Kidney epithelial cell (primary cell): ENCODE results near the gene CD37. TPM values are rescaled to one million over a fixed set of nuclear protein-coding genes. Genes with fewer than 3 reads are reported as not detected.
"Not testable (repeated sequence)": the region's sequence is repeated elsewhere in the genome, so short reads cannot be mapped to it uniquely, and the experiment has no call there.

Source experiments
- DNase-seq: peaks from one replicate; pipeline ENCODE4 v3.0.0-alpha.2; 2010; ENCODE audit warnings: low read depth
- H3K27me3 ChIP-seq: 2 replicates; pipeline ENCODE4 v1.6.0; 2011; ENCODE audit warnings: low read length; ENCODE audit not compliant: control insufficient read depth, insufficient read depth
- H3K36me3 ChIP-seq: 2 replicates; pipeline ENCODE4 v1.5.1; 2011; ENCODE audit warnings: low read length; ENCODE audit not compliant: control insufficient read depth, insufficient read depth
- H3K4me3 ChIP-seq: 2 replicates; pipeline ENCODE4 v1.5.1; 2011; ENCODE audit warnings: low read depth, mild to moderate bottlenecking, control low read depth, low read length
- CTCF ChIP-seq: IDR thresholded peaks from 2 replicates; pipeline ENCODE4 v1.5.1; 2011; ENCODE audit warnings: mild to moderate bottlenecking, moderate library complexity, low read length, control low read depth, inconsistent platforms; ENCODE audit not compliant: insufficient read depth, poor library complexity, severe bottlenecking
- total RNA-seq: library from RNA; depleted of rRNA; stranded (reverse); fragments of >200 nt; gene quantifications from 2 replicates; pipeline ENCODE4 v1.2.3, GENCODE V29; 2015

CD37 gene
- total RNA-seq, 1 donor from 2014 or later: not detected

GRCh38 chr19:49368711-49369358 is 33.6 kb downstream of the CD37 start:
- no peak overlapping the region for H3K4me3 ChIP-seq
- TF ChIP-seq CTCF: no peak
- no peaks in the 10 kb centered on the region for H3K27me3 ChIP-seq
- DNase-seq: no peak
- H3K36me3 ChIP-seq: no peaks in the 10 kb centered on the region

DNA sequence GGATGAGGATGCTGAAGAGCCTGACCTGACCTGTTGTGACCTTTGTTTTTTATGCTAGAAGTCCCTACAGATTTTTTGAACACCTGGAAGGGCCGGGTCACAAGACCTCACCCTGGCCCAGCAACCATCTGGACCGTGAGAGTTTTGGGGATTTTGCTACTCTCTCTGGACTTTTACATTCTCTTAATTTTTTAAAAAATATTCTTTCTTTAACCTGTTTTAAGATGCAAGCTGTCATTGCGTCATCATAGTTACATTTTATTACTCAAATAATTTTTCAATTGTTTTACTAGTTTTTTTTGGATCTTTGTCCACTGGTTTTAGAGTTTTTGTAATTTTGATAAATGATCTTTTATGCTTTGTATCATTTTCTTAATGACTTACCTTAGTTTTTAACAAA is 36.0 kb downstream of the CD37 start:
- H3K36me3 ChIP-seq: no peaks in the 10 kb centered on the region
- peaks cover 9% of the 10 kb centered on the region for H3K27me3 ChIP-seq
- TF ChIP-seq CTCF: no peak
- H3K4me3 ChIP-seq: no peak overlapping the region
- DNase-seq: no peak

DNA sequence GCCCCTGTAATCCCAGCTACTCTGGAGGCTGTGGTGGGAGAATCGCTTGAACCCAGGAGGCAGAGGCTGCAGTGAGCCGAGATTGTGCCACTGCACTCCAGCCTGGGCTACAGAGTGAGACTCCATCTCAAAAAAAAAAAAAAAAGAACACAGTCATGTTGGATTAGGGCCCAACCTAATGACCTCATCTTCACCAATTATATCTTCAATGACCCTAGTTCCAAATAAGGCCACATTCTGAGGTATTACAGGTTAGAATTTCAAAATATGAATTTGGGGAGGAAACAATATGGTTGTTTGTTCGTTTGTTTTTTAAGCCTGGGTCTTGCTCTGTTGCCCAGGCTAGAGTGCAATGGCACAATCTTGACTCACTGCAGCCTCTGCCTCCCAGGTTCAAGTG is 38.0 kb downstream of the CD37 start:
- H3K4me3 ChIP-seq, H3K36me3 ChIP-seq, DNase-seq, H3K27me3 ChIP-seq: not testable (repeated sequence)

- TF ChIP-seq CTCF: no peak
- DNase-seq: no peak
- Histone ChIP-seq H3K36me3 (no peaks in the 10 kb centered on the region), H3K27me3 (peaks cover 9% of the 10 kb centered on the region), H3K4me3 (no peak overlapping the region)
Measured at GRCh38 chr19:49374665-49375434, 39.6 kb downstream of the CD37 start.

DNA sequence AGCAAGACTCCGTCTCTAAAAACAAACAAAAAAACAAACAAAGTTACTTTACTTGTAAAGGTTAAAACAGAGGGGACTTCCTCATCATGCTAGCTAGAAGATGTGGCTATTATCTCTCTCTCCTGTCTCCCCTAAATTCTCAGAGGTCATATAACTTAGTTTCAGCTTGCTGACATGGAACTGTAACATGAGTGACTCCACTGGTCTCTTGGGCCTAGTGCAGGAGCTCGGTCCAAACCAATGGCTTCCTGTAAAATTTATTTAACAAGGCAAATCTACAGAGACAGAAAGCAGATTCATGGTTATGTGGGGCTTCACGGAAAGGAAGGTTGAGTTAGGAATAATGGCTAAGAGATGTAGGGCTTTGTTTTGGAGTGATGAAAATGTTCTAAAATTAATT is 43.3 kb downstream of the CD37 start:
- H3K27me3 ChIP-seq: peaks cover 9% of the 10 kb centered on the region
- no peaks in the 10 kb centered on the region for H3K36me3 ChIP-seq
- TF ChIP-seq CTCF: no peak
- DNase-seq: no peak
- H3K4me3 ChIP-seq: no peak overlapping the region

DNA sequence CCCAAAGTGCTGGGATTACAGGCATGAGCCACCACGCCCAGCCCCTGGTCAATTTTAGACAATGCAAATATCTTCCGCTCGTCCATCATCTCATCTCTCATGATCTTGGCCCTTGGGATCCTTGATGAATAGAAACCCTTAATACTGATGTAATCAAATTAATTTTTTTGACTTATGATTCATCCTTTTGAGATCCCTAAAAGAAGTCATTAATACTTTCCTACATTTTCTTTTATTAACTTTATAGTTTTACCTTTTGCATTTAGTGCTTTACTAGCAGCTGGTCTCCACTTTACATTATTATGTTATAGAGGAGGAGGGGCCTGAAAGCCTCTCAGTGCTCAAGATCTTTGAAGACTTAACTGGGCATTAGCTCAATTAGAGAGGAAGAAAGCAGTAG is 45.2 kb downstream of the CD37 start:
- H3K4me3 ChIP-seq: no peak overlapping the region

More for the DNA sequence above, 45.2 kb downstream of the CD37 start:
- peaks cover 4% of the 10 kb centered on the region for H3K27me3 ChIP-seq
- no peak for TF ChIP-seq CTCF
- no peaks in the 10 kb centered on the region for H3K36me3 ChIP-seq
- no peak for DNase-seq
